Neuronal stem cell (in vitro differentiated cells): ENCODE results near the gene PLEKHH2.
"Not testable (repeated sequence)": the region's sequence is repeated elsewhere in the genome, so short reads cannot be mapped to it uniquely, and the experiment has no call there.

Source experiments
- DNase-seq: peaks from one replicate; pipeline ENCODE4 v3.0.0-alpha.2; 2013; ENCODE audit warnings: low spot score
- H2AFZ ChIP-seq: one replicate; pipeline ENCODE4 v1.6.1; 2013; ENCODE audit warnings: mild to moderate bottlenecking, low read length, inconsistent platforms
- H2AK5ac ChIP-seq: 2 replicates; pipeline ENCODE4 v1.6.1; 2013; ENCODE audit warnings: low read depth, mild to moderate bottlenecking, inconsistent platforms, low read length, moderate library complexity, mixed read lengths
- H2BK120ac ChIP-seq: 2 replicates; pipeline ENCODE4 v1.6.1; 2013; ENCODE audit warnings: low read depth, mild to moderate bottlenecking, inconsistent platforms, low read length, moderate library complexity, mixed read lengths
- H2BK12ac ChIP-seq: one replicate; pipeline ENCODE4 v1.6.1; 2013; ENCODE audit warnings: low read length, inconsistent platforms
- H2BK15ac ChIP-seq: 2 replicates; pipeline ENCODE4 v1.6.1; 2013; ENCODE audit warnings: mild to moderate bottlenecking, low read length, inconsistent platforms, mixed read lengths
- H2BK5ac ChIP-seq: one replicate; pipeline ENCODE4 v1.6.1; 2013; ENCODE audit warnings: inconsistent platforms, mild to moderate bottlenecking, low read length, moderate library complexity
- H3K14ac ChIP-seq: one replicate; pipeline ENCODE4 v1.6.1; 2013; ENCODE audit warnings: low read length, inconsistent platforms
- H3K18ac ChIP-seq: 2 replicates; pipeline ENCODE4 v1.6.1; 2013; ENCODE audit warnings: low read length, inconsistent platforms
- H3K23ac ChIP-seq: 2 replicates; pipeline ENCODE4 v1.6.1; 2013; ENCODE audit warnings: low read depth, mild to moderate bottlenecking, mixed read lengths, low read length, inconsistent platforms; ENCODE audit not compliant: poor library complexity
- H3K27ac ChIP-seq: replicated peaks from 3 replicates; pipeline ENCODE4 v1.5.1; 2013; ENCODE audit warnings: low read length, inconsistent platforms
- H3K27me3 ChIP-seq, 3 experiments: 2 replicates each; pipeline ENCODE4 v1.6.1; 2013; ENCODE audit warnings: low read length in 3 of 3, mild to moderate bottlenecking in 2 of 3, inconsistent platforms in 1 of 3, low read depth in 1 of 3, mixed read lengths in 1 of 3, moderate library complexity in 1 of 3; ENCODE audit not compliant: control insufficient read depth in 3 of 3, insufficient read depth in 3 of 3
- H3K36me3 ChIP-seq, 2 donors: replicated peaks in 1 of 2; 2 replicates each; pipeline ENCODE4 v1.6.1; 2013; ENCODE audit warnings: low read length in 2 of 2; ENCODE audit not compliant: control insufficient read depth in 2 of 2, insufficient read depth in 2 of 2
- H3K4ac ChIP-seq: 2 replicates; pipeline ENCODE4 v1.6.1; 2013; ENCODE audit warnings: inconsistent platforms, mild to moderate bottlenecking, low read length, moderate library complexity
- H3K4me1 ChIP-seq, 2 donors: 1 replicate in 1 of 2; 2 replicates in 1 of 2; pipeline ENCODE4 v1.6.1; 2013; ENCODE audit warnings: low read length in 2 of 2, low read depth in 1 of 2; ENCODE audit not compliant: control insufficient read depth in 2 of 2, insufficient read depth in 1 of 2
- H3K4me2 ChIP-seq: one replicate; pipeline ENCODE4 v1.6.1; 2013; ENCODE audit warnings: mild to moderate bottlenecking, low read length, inconsistent platforms; ENCODE audit not compliant: insufficient read depth, poor library complexity, severe bottlenecking
- H3K4me3 ChIP-seq, 2 donors: 2 replicates each; pipeline ENCODE4 v1.5.1; 2013; ENCODE audit warnings: low read length in 2 of 2, mild to moderate bottlenecking in 2 of 2, inconsistent platforms in 1 of 2, moderate library complexity in 1 of 2
- H3K79me1 ChIP-seq: one replicate; pipeline ENCODE4 v1.6.1; 2013; ENCODE audit warnings: low read depth, mild to moderate bottlenecking, inconsistent platforms, low read length, moderate library complexity
- H3K9ac ChIP-seq: one replicate; pipeline ENCODE4 v1.6.1; 2013; ENCODE audit warnings: mild to moderate bottlenecking, low read depth, low read length, inconsistent platforms; ENCODE audit not compliant: poor library complexity
- H3K9me3 ChIP-seq, 2 donors: replicated peaks in 1 of 2; 2 replicates each; pipeline versions ENCODE3 to v1.6.1; 2013; ENCODE audit warnings: low read length in 2 of 2, mild to moderate bottlenecking in 2 of 2, inconsistent platforms in 1 of 2, low read depth in 1 of 2, mixed read lengths in 1 of 2, moderate library complexity in 1 of 2; ENCODE audit not compliant: control insufficient read depth in 2 of 2, insufficient read depth in 1 of 2
- H4K8ac ChIP-seq: one replicate; pipeline ENCODE4 v1.6.1; 2013; ENCODE audit warnings: low read depth, mild to moderate bottlenecking, inconsistent platforms, low read length, moderate library complexity
- H4K91ac ChIP-seq: one replicate; pipeline ENCODE4 v1.6.1; 2013; ENCODE audit warnings: low read length, low read depth, mild to moderate bottlenecking, inconsistent platforms; ENCODE audit not compliant: poor library complexity
- WGBS, 2 donors: extraction: QIAGEN DNeasy Blood & Tissue Kit; methylation state at CpG; one replicate each; pipeline ENCODE4 v1.1.7; 2013; ENCODE audit warnings: missing lambda C conversion rate in 2 of 2, mixed read lengths in 1 of 2; ENCODE audit not compliant: insufficient read length in 2 of 2, insufficient replicate concordance in 1 of 2; ENCODE audit errors: extremely low coverage in 2 of 2; 5-methylcytosine and 5-hydroxymethylcytosine counted together

PLEKHH2 gene

DNA sequence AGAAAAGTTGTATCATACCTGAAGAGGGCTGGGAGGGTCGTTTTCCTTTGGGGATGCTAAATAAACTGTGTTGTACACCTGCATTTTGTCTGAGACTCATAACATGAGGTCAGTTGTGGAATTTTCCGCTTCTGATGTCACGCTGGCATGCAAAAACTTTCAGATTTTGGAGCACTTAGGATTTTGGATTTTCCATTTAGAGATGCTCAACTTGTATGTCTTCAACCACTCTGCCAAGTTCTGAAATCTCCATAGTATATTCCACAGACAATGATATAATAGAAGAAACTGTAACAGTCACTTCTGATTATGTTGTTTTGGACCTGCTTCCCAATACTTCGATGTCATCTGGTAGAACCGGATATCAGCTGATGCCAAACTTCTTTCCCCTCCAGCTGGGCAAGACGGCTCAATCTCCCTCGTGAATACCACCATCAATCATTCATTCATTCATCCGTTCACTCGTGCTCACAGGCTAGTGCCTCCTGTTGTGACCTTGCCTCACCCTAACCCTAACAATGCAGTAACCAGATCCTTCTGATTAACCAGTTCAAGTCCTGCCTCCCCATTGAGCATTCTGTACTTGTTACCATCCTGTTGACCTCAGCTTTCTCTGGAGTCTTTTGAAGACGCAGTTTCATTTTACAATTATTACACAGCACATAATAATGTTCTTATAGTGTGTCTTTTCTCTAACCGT is 5.3 kb upstream of the PLEKHH2 start:
- H2BK15ac ChIP-seq: no peak overlapping the region
- H3K79me1 ChIP-seq: no peaks in the 10 kb centered on the region
- H3K9ac ChIP-seq: no peak overlapping the region
- no peak overlapping the region for H3K27ac ChIP-seq
- no peak overlapping the region for H3K23ac ChIP-seq
- DNase-seq: no peak
- H4K8ac ChIP-seq: no peak overlapping the region
- H3K4me3 ChIP-seq: no peak overlapping the region
- no peak overlapping the region for H2BK12ac ChIP-seq
- no peak overlapping the region for H2AK5ac ChIP-seq
- H2BK120ac ChIP-seq: no peak overlapping the region
- H2AFZ ChIP-seq: no peak overlapping the region
- no peaks in the 10 kb centered on the region for H3K9me3 ChIP-seq
- H3K4me1 ChIP-seq: peaks cover 0 to 6% of the 10 kb centered on the region in 2 donors
- no peak overlapping the region for H3K4me2 ChIP-seq
- peaks cover 0 to 29% (median 0%) of the 10 kb centered on the region in 3 experiments for H3K27me3 ChIP-seq
- no CpG with 5 or more reads among the region's 11 CpGs for WGBS, 2 donors
- H4K91ac ChIP-seq: no peak overlapping the region
- no peak overlapping the region for H3K18ac ChIP-seq
- H3K4ac ChIP-seq: no peak overlapping the region
- no peak overlapping the region for H2BK5ac ChIP-seq
- no peaks in the 10 kb centered on the region for H3K36me3 ChIP-seq
- no peak overlapping the region for H3K14ac ChIP-seq

DNA sequence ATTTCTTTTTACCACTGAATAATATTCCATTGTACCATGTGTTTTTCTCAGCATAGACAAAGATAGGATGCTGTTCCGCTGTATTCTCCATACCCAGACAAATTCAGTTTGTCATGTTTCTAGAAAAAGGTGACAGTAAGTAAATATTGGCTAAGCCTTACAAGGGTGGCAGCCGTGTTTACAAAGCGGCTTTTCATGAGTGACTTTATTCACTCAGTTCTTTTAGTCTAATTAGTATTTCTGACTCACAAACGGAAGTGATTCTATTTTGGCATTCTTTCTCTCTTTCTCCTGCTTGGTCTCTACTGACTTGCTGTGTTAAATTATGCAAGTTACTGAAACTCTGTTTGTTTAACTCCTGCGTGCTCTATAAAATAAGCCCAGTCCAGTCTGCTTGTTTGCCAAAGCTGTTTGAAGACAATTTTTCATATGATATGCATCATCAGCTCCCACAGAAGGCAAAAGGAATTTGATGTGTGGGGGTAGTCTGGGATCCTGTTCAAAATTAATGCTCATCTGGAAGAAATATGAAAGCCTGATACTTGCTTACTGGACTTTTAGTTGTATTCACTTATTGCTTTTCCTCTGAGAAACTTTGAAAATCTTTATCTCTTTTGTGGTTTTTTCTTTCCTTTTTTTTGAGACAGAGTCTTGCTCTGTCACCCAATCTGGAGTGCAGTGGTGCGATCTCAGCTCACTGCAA is 2.3 kb upstream of the PLEKHH2 start:
- Histone ChIP-seq H2BK5ac (no peak overlapping the region), H3K4me2 (no peak overlapping the region), H2BK12ac (no peak overlapping the region), H3K27ac (no peak overlapping the region), H2BK15ac (no peak overlapping the region), H4K8ac (no peak overlapping the region), H4K91ac (no peak overlapping the region), H2AK5ac (no peak overlapping the region), H3K27me3 (peaks cover 2 to 47% (median 7%) of the 10 kb centered on the region in 3 experiments), H3K36me3 (no peaks in the 10 kb centered on the region), H2BK120ac (no peak overlapping the region), H3K9me3 (peaks cover 0 to 11% of the 10 kb centered on the region in 2 donors), H3K79me1 (no peaks in the 10 kb centered on the region), H3K4me3 (no peak overlapping the region), H2AFZ (peak overlapping the region; percentile 47), H3K14ac (no peak overlapping the region), H3K4me1 (peaks cover 0 to 6% of the 10 kb centered on the region in 2 donors), H3K18ac (no peak overlapping the region), H3K23ac (no peak overlapping the region), H3K4ac (no peak overlapping the region), H3K9ac (no peak overlapping the region)
- DNase-seq: no peak
- WGBS, 2 donors: no CpG with 5 or more reads among the region's 6 CpGs

DNA sequence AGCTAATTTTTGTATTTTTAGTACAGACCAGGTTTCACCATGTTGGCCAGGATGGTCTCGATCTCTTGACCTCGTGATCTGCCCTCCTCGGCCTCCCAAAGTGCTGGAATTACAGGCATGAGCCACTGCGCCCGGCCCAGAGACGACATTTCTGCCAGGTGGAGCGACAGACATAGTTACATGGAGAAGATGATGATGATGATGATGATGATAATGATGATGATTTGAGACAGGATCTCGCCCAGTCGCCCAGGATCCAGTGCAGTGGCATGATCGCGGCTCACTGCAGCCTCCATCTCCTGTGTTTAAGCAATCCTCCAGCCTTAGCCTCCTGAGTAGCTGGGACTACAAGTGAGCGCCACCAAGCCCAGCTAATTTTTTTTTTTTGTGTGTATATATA is 907 bp upstream of the PLEKHH2 start:
- H3K4me2 ChIP-seq, H4K91ac ChIP-seq, H3K18ac ChIP-seq, H2AK5ac ChIP-seq, H3K27ac ChIP-seq, H3K36me3 ChIP-seq, H3K4me1 ChIP-seq, H2BK12ac ChIP-seq, H3K79me1 ChIP-seq, H3K14ac ChIP-seq, H3K23ac ChIP-seq, H2BK15ac ChIP-seq, H2BK5ac ChIP-seq, H2AFZ ChIP-seq, DNase-seq, H3K4ac ChIP-seq, H4K8ac ChIP-seq, H2BK120ac ChIP-seq, H3K9ac ChIP-seq, H3K4me3 ChIP-seq: not testable (repeated sequence)
- Histone ChIP-seq H3K9me3 (peaks cover 0 to 15% of the 10 kb centered on the region in 2 donors), H3K27me3 (peaks cover 2 to 42% (median 7%) of the 10 kb centered on the region in 3 experiments)
- WGBS, 2 donors: no CpG with 5 or more reads among the region's 12 CpGs

DNA sequence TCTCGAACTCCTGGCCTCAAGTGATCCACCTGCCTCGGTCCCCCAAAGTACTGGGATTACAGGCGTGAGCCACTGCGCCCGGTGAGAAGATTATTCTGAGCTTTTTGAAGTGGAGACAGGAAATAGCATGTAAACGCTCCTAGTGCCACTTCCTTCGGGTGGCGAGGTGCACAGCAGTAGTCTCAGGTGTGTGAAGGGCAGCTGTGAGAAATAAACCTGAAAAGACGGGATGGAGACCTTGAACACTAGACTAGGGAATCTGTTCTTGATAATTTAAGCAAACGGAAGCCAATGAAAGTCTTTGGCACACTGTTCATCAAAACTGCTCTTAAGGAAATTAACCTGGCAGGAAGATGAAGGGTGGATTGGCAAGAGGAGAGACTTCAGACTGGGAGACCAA is 439 bp upstream of the PLEKHH2 start:
- H4K8ac ChIP-seq: no peak overlapping the region
- H3K4me1 ChIP-seq: peaks cover 0 to 6% of the 10 kb centered on the region in 2 donors
- no peak for DNase-seq
- H2BK5ac ChIP-seq: no peak overlapping the region
- H3K9me3 ChIP-seq: peaks cover 0 to 15% of the 10 kb centered on the region in 2 donors
- no peaks in the 10 kb centered on the region for H3K79me1 ChIP-seq
- no peak overlapping the region for H2BK120ac ChIP-seq
- H2AK5ac ChIP-seq: no peak overlapping the region
- no peak overlapping the region for H3K4ac ChIP-seq
- no peak overlapping the region for H3K18ac ChIP-seq
- WGBS, 2 donors: no CpG with 5 or more reads among the region's 10 CpGs
- H3K27ac ChIP-seq: no peak overlapping the region
- peak overlapping the region in 1 of 2 donors; percentile 52 for H3K4me3 ChIP-seq
- H3K27me3 ChIP-seq: peaks cover 2 to 37% (median 7%) of the 10 kb centered on the region in 3 experiments
- H2BK12ac ChIP-seq: no peak overlapping the region
- H2BK15ac ChIP-seq: no peak overlapping the region
- H4K91ac ChIP-seq: no peak overlapping the region
- H2AFZ ChIP-seq: peak overlapping the region; percentile 98
- peak overlapping the region; percentile 51 for H3K4me2 ChIP-seq
- H3K23ac ChIP-seq: no peak overlapping the region
- no peaks in the 10 kb centered on the region for H3K36me3 ChIP-seq
- no peak overlapping the region for H3K14ac ChIP-seq
- no peak overlapping the region for H3K9ac ChIP-seq
